Measurements from ENCODE around the gene INPP5K.
"Not testable (repeated sequence)": the region's sequence is repeated elsewhere in the genome, so short reads cannot be mapped to it uniquely, and the experiment has no call there.

INPP5K gene

DNA sequence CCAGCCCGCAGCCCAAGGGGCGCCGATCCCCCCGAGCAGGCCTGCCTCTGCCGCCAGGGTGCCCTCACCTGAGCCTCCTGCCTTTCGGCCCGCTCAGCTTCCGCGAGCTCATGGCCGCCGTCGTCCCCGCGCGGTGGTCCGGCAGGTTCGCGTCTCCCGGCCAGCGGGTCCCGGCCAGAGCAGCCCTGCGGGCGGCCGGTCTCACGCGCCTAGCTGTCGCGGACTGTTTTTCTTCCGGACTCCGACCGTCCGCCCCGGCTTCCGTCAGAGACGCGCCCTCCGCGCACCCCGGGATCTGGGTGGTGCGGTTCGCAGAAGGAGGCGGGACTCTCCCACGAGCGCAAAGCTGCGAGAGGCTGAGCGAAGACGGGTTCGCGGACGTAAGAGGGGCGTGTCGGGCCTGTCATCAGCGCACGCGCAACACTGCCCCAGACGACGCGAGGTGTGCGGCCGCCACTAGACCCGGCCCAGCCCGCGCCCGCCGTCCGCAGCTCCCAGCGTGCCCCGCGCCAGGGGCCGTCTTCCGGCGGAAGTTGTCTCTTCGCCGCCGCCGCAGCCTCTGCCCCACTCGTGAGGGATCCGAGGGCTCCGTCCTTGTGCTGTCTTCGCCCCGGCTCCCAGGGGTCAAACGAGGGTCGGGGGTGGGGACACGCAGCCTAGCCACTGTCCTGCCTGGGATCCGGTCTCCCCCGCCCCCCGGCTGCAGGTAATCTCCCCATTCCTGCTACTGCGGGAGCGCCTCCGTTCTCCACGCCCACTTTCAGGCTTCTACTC lies at the start of gene INPP5K:
INPP5K (minus strand) TSS at position 225 of the 774 bp plus-strand sequence; CDS start at position 112, 113 bp downstream.
- Histone ChIP-seq H3K4me2 (ENCODE audit: low read depth, low read length) (peak within 1 kb of the TSS; percentile 87), H3K4me3 (ENCODE audit: low read length) (peak within 1 kb of the TSS; percentile 92), H3K9ac (ENCODE audit: low read length) (peak within 1 kb of the TSS; percentile 84), H3K9me3 (replicated peaks; ENCODE audit: insufficient read depth, low read length) (no peaks in the 10 kb centered on the region), H3K79me2 (ENCODE audit: low read length) (peaks cover 32% of the 10 kb centered on the region), H3F3A (ENCODE audit: insufficient read depth, low read length) (peaks cover 15% of the 10 kb centered on the region), H3K4me1 (ENCODE audit: low read length) (peaks cover 6% of the 10 kb centered on the region), H2AFZ (ENCODE audit: low read length) (peak within 1 kb of the TSS; percentile 94), H3K36me3 (replicated peaks; ENCODE audit: insufficient read depth, low read length) (no peaks in the 10 kb centered on the region), H3K9me2 (replicated peaks; ENCODE audit: insufficient read depth, low read length) (no peaks in the 10 kb centered on the region), H3K27ac (ENCODE audit: low read length) (peak within 1 kb of the TSS; percentile 54; the same call in 1 of the 2 replicates), H3K27me3 (replicated peaks; ENCODE audit: insufficient read depth, low read length) (no peaks in the 10 kb centered on the region), H4K20me1 (ENCODE audit: insufficient read depth, low read length) (no peaks in the 10 kb centered on the region)
- TF ChIP-seq EZH2phosphoT487 (IDR thresholded peaks at IDR 0.05; ENCODE audit: low read length) (no peak), EZH2 (optimal IDR thresholded peaks at IDR 0.05; ENCODE audit: low read depth, low read length) (no peak), CTCF (IDR thresholded peaks at IDR 0.05; ENCODE audit: low read length) (no peak)
- peak; percentile 98 for DNase-seq

GRCh38 chr17:1565877-1566276 lies 49.5 kb upstream of the INPP5K start:
- Histone ChIP-seq H3F3A (ENCODE audit: insufficient read depth, low read length) (0 out of 2 replicates have a peak, but pooled peaks cover 4% of the 10 kb centered on the region), H3K27me3 (replicated peaks; ENCODE audit: insufficient read depth, low read length) (no peaks in the 10 kb centered on the region; the same call in 1 of the 2 replicates), H3K9ac (ENCODE audit: low read length) (no peak overlapping the region), H3K9me2 (replicated peaks; ENCODE audit: insufficient read depth, low read length) (no peaks in the 10 kb centered on the region), H3K79me2 (ENCODE audit: low read length) (peaks cover 12% of the 10 kb centered on the region), H3K4me3 (ENCODE audit: low read length) (no peak overlapping the region), H2AFZ (ENCODE audit: low read length) (no peak overlapping the region), H3K36me3 (replicated peaks; ENCODE audit: insufficient read depth, low read length) (no peaks in the 10 kb centered on the region), H3K27ac (ENCODE audit: low read length) (no peak overlapping the region), H3K4me1 (ENCODE audit: low read length) (peaks cover 12% of the 10 kb centered on the region), H3K9me3 (replicated peaks; ENCODE audit: insufficient read depth, low read length) (no peaks in the 10 kb centered on the region), H4K20me1 (ENCODE audit: insufficient read depth, low read length) (no peaks in the 10 kb centered on the region), H3K4me2 (ENCODE audit: low read depth, low read length) (no peak overlapping the region)
- DNase-seq = no peak
- no peak for TF ChIP-seq CTCF (IDR thresholded peaks at IDR 0.05; ENCODE audit: low read length)
- TF ChIP-seq EZH2phosphoT487 (IDR thresholded peaks at IDR 0.05; ENCODE audit: low read length) = no peak
- no peak for TF ChIP-seq EZH2 (optimal IDR thresholded peaks at IDR 0.05; ENCODE audit: low read depth, low read length)

GRCh38 chr17:1563786-1564613 lies 47.6 kb upstream of the INPP5K start:
- no peaks in the 10 kb centered on the region; the same call in 1 of the 2 replicates for H3K27me3 ChIP-seq (replicated peaks; ENCODE audit: insufficient read depth, low read length)
- TF ChIP-seq EZH2 (optimal IDR thresholded peaks at IDR 0.05; ENCODE audit: low read depth, low read length) (no peak), CTCF (IDR thresholded peaks at IDR 0.05; ENCODE audit: low read length) (no peak), EZH2phosphoT487 (IDR thresholded peaks at IDR 0.05; ENCODE audit: low read length) (no peak)
- H3K4me1 ChIP-seq (ENCODE audit: low read length) = peaks cover 12% of the 10 kb centered on the region
- no peaks in the 10 kb centered on the region for H3K9me3 ChIP-seq (replicated peaks; ENCODE audit: insufficient read depth, low read length)
- H3K79me2 ChIP-seq (ENCODE audit: low read length) = peaks cover 31% of the 10 kb centered on the region
- H3K9me2 ChIP-seq (replicated peaks; ENCODE audit: insufficient read depth, low read length) = no peaks in the 10 kb centered on the region
- H3K4me2 ChIP-seq (ENCODE audit: low read depth, low read length) = no peak overlapping the region
- no peaks in the 10 kb centered on the region for H3K36me3 ChIP-seq (replicated peaks; ENCODE audit: insufficient read depth, low read length)
- H3K9ac ChIP-seq (ENCODE audit: low read length) = no peak overlapping the region
- H3F3A ChIP-seq (ENCODE audit: insufficient read depth, low read length) = 0 out of 2 replicates have a peak, but pooled peaks cover 4% of the 10 kb centered on the region
- no peak for DNase-seq
- no peak overlapping the region for H3K27ac ChIP-seq (ENCODE audit: low read length)
- no peak overlapping the region for H2AFZ ChIP-seq (ENCODE audit: low read length)
- no peaks in the 10 kb centered on the region for H4K20me1 ChIP-seq (ENCODE audit: insufficient read depth, low read length)
- no peak overlapping the region for H3K4me3 ChIP-seq (ENCODE audit: low read length)

GRCh38 chr17:1563471-1563785 lies 47.0 kb upstream of the INPP5K start:
- not testable (repeated sequence) for H3K4me3 ChIP-seq (ENCODE audit: low read length); H3K9me2 ChIP-seq (replicated peaks; ENCODE audit: insufficient read depth, low read length); H3K27me3 ChIP-seq (replicated peaks; ENCODE audit: insufficient read depth, low read length); DNase-seq; H4K20me1 ChIP-seq (ENCODE audit: insufficient read depth, low read length); H3K4me2 ChIP-seq (ENCODE audit: low read depth, low read length); H3F3A ChIP-seq (ENCODE audit: insufficient read depth, low read length); H3K36me3 ChIP-seq (replicated peaks; ENCODE audit: insufficient read depth, low read length); H3K9me3 ChIP-seq (replicated peaks; ENCODE audit: insufficient read depth, low read length); H2AFZ ChIP-seq (ENCODE audit: low read length); H3K9ac ChIP-seq (ENCODE audit: low read length); H3K27ac ChIP-seq (ENCODE audit: low read length)
- peaks cover 12% of the 10 kb centered on the region for H3K4me1 ChIP-seq (ENCODE audit: low read length)
- peaks cover 34% of the 10 kb centered on the region for H3K79me2 ChIP-seq (ENCODE audit: low read length)

All from MM.1S (cell line).